ENCODE data around the gene GGN. TPM values are rescaled to one million over a fixed set of nuclear protein-coding genes. Genes with fewer than 3 reads are reported as not detected.

The GGN gene, protein sequence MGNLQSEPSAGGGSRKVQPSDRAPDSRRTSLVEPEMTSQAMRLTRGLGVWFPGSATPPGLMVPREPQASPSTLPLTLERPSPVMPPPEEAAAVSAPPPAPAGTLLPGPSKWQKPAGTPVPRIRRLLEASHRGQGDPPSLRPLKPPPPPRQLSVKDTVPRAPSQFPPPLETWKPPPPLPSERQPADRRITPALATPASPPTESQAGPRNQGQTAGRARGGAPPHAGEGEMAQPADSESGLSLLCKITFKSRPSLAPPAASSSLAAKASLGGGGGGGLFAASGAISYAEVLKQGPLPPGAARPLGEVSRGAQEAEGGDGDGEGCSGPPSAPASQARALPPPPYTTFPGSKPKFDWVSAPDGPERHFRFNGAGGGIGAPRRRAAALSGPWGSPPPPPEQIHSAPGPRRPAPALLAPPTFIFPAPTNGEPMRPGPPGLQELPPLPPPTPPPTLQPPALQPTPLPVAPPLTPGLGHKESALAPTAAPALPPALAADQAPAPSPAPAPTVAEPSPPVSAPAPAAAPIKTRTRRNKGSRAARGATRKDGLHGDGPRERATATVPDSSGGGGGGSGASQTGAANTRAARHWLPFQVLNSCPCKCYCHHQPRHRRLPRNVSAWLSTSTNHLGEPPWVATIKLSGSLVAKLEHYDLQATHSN
- total RNA-seq, result under 0.01 and 0.50 TPM in 2 replicates
- polyA plus RNA-seq, result 0.15 and 0.20 TPM in 2 replicates
- 1.4 and 2.1 TPM in 2 replicates for polyA plus RNA-seq (2012)
- polyA minus RNA-seq (ENCODE audit: low replicate concordance), result 1.1 TPM in 1 of 2 replicates, not detected in the other

DNA sequence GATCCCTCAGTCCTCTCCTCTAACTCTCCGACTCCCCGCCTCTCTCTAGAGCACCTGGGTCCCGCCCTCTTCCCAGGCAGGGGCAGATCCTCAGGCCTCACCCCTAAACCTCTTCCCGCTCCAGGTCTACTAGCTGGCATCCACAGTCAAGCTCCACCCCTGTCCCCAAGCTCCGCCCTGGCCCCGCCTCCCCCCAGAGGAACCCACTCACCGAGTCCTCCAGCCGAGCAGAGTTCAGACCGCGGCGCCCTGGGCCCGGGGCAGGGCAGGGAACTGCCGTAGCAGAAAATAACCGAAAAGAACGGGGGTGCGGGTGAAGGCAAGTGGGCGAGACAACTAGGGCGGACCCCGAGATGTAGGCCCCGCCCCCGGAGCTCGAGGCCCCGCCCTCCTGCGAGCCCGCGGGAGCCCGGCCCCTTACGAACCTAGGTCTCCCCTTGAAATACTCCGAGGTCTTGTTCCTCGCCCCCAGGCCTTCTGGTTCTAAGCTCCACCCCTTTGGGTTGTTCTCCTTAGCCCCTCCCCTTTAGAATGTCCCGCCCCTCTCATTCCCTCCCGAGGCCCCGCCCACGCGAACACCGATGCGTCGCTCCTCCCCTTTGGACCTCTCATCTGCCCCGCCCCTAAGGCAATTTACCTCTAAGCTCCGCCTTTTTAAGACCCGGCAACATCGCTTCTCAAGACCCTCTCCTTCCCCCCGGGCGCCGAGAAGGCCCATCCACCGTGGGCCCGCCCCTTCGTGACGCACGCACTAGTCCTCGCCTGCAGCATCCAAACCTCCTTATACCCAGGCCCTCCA is at the start of gene GGN:
Gene GGN (minus strand): TSS at position 485 of the 799 bp plus-strand sequence. CDS start 773 bp downstream, outside the sequence.
- H3K27me3 ChIP-seq (ENCODE audit: control insufficient read depth, insufficient read depth, low read length), result no peaks in the 10 kb centered on the region
- no peak for TF ChIP-seq EZH2 (IDR thresholded peaks at IDR 0.05; ENCODE audit: low read length, missing control alignments)
- DNase-seq (ENCODE audit: low read depth in 2 of 2), result peak; percentile 91 to 95
- peak within 1 kb of the TSS; percentile 99 for H3K4me2 ChIP-seq (ENCODE audit: extremely low read depth, insufficient read depth, low read length)
- H2AFZ ChIP-seq (ENCODE audit: low read length), result peak within 1 kb of the TSS; percentile 74
- H3K4me1 ChIP-seq (ENCODE audit: control insufficient read depth, extremely low read depth, insufficient read depth, low read length), result peaks cover 11% of the 10 kb centered on the region
- peak within 1 kb of the TSS; percentile 88 for H3K9ac ChIP-seq (ENCODE audit: insufficient read depth, low read length)
- peaks cover 13% of the 10 kb centered on the region for H3K36me3 ChIP-seq (ENCODE audit: control insufficient read depth, insufficient read depth, low read length)
- H3K4me3 ChIP-seq (replicated peaks in 1 of 4; ENCODE audit: control extremely low read depth in 1 of 4, insufficient read depth in 1 of 4, low read depth in 3 of 4, low read length in 4 of 4), result peak within 1 kb of the TSS; percentile 86 to 97 (median 92)
- H3K9me3 ChIP-seq (ENCODE audit: control insufficient read depth, insufficient read depth, low read depth, low read length), result no peaks in the 10 kb centered on the region
- H3K27ac ChIP-seq (ENCODE audit: insufficient read depth, low read length), result peak within 1 kb of the TSS; percentile 94
- H3K79me2 ChIP-seq (ENCODE audit: control insufficient read depth, insufficient read depth, low read length), result peaks cover 14% of the 10 kb centered on the region
- no peaks in the 10 kb centered on the region for H4K20me1 ChIP-seq (ENCODE audit: control insufficient read depth, extremely low read depth, insufficient read depth, low read length)

DNA sequence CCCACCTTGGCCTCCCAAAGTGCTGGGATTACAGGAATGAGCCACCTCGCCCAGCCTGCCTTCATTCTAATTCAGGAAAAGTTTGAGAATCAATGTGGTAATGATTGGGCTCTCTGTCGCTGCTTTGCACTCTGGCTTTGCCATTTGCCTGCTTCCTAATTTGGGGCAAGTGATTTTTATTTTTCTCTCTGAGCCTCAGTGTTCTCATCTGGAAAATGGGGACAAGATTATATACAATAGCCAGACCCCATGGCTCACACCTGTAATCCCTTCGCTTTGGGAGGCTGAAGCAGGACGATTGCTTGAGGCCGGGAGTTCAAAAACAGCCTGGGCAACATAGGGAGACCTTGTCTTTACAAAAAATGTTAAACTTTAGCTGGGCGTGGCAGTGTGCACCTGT is 49.5 kb upstream of the GGN start:
- peaks cover 4% of the 10 kb centered on the region for H3K27me3 ChIP-seq (ENCODE audit: control insufficient read depth, insufficient read depth, low read length)
- TF ChIP-seq, protein P1, sequence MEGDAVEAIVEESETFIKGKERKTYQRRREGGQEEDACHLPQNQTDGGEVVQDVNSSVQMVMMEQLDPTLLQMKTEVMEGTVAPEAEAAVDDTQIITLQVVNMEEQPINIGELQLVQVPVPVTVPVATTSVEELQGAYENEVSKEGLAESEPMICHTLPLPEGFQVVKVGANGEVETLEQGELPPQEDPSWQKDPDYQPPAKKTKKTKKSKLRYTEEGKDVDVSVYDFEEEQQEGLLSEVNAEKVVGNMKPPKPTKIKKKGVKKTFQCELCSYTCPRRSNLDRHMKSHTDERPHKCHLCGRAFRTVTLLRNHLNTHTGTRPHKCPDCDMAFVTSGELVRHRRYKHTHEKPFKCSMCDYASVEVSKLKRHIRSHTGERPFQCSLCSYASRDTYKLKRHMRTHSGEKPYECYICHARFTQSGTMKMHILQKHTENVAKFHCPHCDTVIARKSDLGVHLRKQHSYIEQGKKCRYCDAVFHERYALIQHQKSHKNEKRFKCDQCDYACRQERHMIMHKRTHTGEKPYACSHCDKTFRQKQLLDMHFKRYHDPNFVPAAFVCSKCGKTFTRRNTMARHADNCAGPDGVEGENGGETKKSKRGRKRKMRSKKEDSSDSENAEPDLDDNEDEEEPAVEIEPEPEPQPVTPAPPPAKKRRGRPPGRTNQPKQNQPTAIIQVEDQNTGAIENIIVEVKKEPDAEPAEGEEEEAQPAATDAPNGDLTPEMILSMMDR (conservative IDR thresholded peaks at IDR 0.05 in 1 of 2, IDR thresholded peaks at IDR 0.05 in 1 of 2; ENCODE audit: low read depth in 1 of 2, low read length in 2 of 2), result no peak
- no peak for TF ChIP-seq EZH2 (IDR thresholded peaks at IDR 0.05; ENCODE audit: low read length, missing control alignments)

DNA sequence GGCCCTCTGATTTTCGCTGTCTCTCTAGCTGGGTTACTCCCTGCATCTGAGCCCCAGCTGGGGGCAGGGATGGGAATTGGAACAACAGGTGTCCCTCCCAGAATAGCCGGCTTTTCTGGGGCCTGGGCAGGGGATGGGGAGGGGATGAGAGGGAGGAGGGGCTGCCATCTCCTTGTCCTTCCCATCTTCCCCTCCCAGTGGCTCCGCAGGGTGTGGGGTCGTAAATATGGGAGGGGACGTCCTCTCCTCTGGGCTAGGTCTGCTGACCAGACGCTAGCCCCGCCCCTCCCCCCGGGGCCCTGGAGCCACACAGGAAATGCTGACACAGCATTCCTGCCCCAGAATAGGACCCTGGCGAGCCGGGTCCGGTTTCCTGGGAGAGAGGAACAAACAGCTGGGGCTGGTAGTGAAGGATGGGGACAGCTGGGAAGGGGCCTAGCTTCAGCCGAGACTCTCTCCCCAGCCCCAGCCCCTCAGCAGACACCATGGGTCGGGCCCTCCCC is 46.8 kb upstream of the GGN start:
- Histone ChIP-seq H2AFZ (ENCODE audit: low read length) (no peak overlapping the region), H3K4me1 (ENCODE audit: control insufficient read depth, extremely low read depth, insufficient read depth, low read length) (no peaks in the 10 kb centered on the region), H3K27me3 (ENCODE audit: control insufficient read depth, insufficient read depth, low read length) (peaks cover 4% of the 10 kb centered on the region), H3K9ac (ENCODE audit: insufficient read depth, low read length) (no peak overlapping the region), H4K20me1 (ENCODE audit: control insufficient read depth, extremely low read depth, insufficient read depth, low read length) (no peaks in the 10 kb centered on the region), H3K36me3 (ENCODE audit: control insufficient read depth, insufficient read depth, low read length) (no peaks in the 10 kb centered on the region), H3K9me3 (ENCODE audit: control insufficient read depth, insufficient read depth, low read depth, low read length) (no peaks in the 10 kb centered on the region), H3K4me3 (replicated peaks in 1 of 4; ENCODE audit: control extremely low read depth in 1 of 4, insufficient read depth in 1 of 4, low read depth in 3 of 4, low read length in 4 of 4) (no peak overlapping the region), H3K79me2 (ENCODE audit: control insufficient read depth, insufficient read depth, low read length) (no peaks in the 10 kb centered on the region), H3K27ac (ENCODE audit: insufficient read depth, low read length) (no peak overlapping the region), H3K4me2 (ENCODE audit: extremely low read depth, insufficient read depth, low read length) (no peak overlapping the region)
- TF ChIP-seq, protein P1 (conservative IDR thresholded peaks at IDR 0.05 in 1 of 2, IDR thresholded peaks at IDR 0.05 in 1 of 2; ENCODE audit: low read depth in 1 of 2, low read length in 2 of 2), result no peak
- no peak for TF ChIP-seq EZH2 (IDR thresholded peaks at IDR 0.05; ENCODE audit: low read length, missing control alignments)
- no peak for DNase-seq (ENCODE audit: low read depth in 2 of 2)

More for the DNA sequence above, 49.5 kb upstream of the GGN start:
- no peak overlapping the region for H3K9ac ChIP-seq (ENCODE audit: insufficient read depth, low read length)
- DNase-seq (ENCODE audit: low read depth in 2 of 2), result no peak
- H3K27ac ChIP-seq (ENCODE audit: insufficient read depth, low read length), result no peak overlapping the region
- H3K4me1 ChIP-seq (ENCODE audit: control insufficient read depth, extremely low read depth, insufficient read depth, low read length), result no peaks in the 10 kb centered on the region
- H3K4me2 ChIP-seq (ENCODE audit: extremely low read depth, insufficient read depth, low read length), result no peak overlapping the region
- H3K79me2 ChIP-seq (ENCODE audit: control insufficient read depth, insufficient read depth, low read length), result no peaks in the 10 kb centered on the region
- H4K20me1 ChIP-seq (ENCODE audit: control insufficient read depth, extremely low read depth, insufficient read depth, low read length), result no peaks in the 10 kb centered on the region
- H2AFZ ChIP-seq (ENCODE audit: low read length), result no peak overlapping the region
- no peaks in the 10 kb centered on the region for H3K9me3 ChIP-seq (ENCODE audit: control insufficient read depth, insufficient read depth, low read depth, low read length)
- no peaks in the 10 kb centered on the region for H3K36me3 ChIP-seq (ENCODE audit: control insufficient read depth, insufficient read depth, low read length)
- H3K4me3 ChIP-seq (replicated peaks in 1 of 4; ENCODE audit: control extremely low read depth in 1 of 4, insufficient read depth in 1 of 4, low read depth in 3 of 4, low read length in 4 of 4), result no peak overlapping the region

Data from fibroblast of lung (primary cell).